ENCODE measurements around the gene INPP4B. TPM values are rescaled to one million over a fixed set of nuclear protein-coding genes. Genes with fewer than 3 reads are reported as not detected.

INPP4B gene
- total RNA-seq, 1 experiment from 2014 or later: 0.07 TPM

DNA sequence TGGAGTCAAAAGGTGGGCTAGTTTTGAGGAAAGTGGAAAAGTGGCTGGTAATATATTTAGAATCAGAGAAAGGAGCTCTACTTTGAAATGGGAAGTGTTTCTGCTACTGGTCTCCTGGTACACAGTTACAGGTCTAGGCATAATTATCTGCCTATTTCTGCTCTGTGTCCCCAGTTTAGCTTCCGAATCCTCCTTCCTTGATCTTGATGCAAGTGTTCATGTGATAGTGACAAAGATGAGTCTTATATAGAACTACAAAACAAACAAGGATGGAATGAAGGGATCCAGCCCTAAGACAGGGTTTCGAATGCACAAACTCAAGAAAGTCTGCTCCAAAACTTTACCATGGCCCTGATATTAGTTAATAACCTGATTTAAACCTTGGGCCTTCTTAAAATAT, 580.2 kb downstream of the INPP4B start:
- H4K20me1 ChIP-seq (ENCODE audit: control insufficient read depth, insufficient read depth, insufficient read length): no peaks in the 10 kb centered on the region
- H3K56ac ChIP-seq (ENCODE audit: insufficient read length, low read depth, low read length): no peak overlapping the region
- no peak overlapping the region for H2BK15ac ChIP-seq (ENCODE audit: low read depth, low read length)
- no peaks in the 10 kb centered on the region for H3K79me2 ChIP-seq (ENCODE audit: insufficient read depth, low read length)
- no peak overlapping the region for H3K23ac ChIP-seq (ENCODE audit: insufficient read length, low read depth, low read length)
- no peaks in the 10 kb centered on the region for H3K79me1 ChIP-seq (ENCODE audit: insufficient read depth, low read depth, low read length, poor library complexity, severe bottlenecking)
- no peaks in the 10 kb centered on the region for H3K27me3 Mint-ChIP-seq (ENCODE audit: low read depth)
- no peaks in the 10 kb centered on the region for H3K27me3 ChIP-seq (ENCODE audit: insufficient read depth, low read length)
- no peak overlapping the region for H2BK5ac ChIP-seq (ENCODE audit: insufficient read length, low read length)
- no peak overlapping the region for H3K27ac Mint-ChIP-seq
- H3K9me3 Mint-ChIP-seq: no peaks in the 10 kb centered on the region
- H3K27ac ChIP-seq (ENCODE audit: insufficient read length, low read depth, low read length): no peak overlapping the region
- no peak for DNase-seq
- no peak overlapping the region for H2AK5ac ChIP-seq (ENCODE audit: insufficient read length, low read length)
- no peak overlapping the region for H3K4me2 ChIP-seq (ENCODE audit: insufficient read depth, insufficient read length, low read length)
- no peaks in the 10 kb centered on the region for H3K36me3 Mint-ChIP-seq (ENCODE audit: insufficient read depth in 1 of 3, low read depth in 3 of 3)
- no peak overlapping the region for H4K8ac ChIP-seq (replicated peaks; ENCODE audit: insufficient read length, low read depth, low read length)
- H2BK20ac ChIP-seq (ENCODE audit: low read depth, low read length, poor library complexity, severe bottlenecking): no peak overlapping the region
- no peak overlapping the region for H2BK12ac ChIP-seq (ENCODE audit: insufficient read length, low read depth, low read length)
- no peak overlapping the region for H4K91ac ChIP-seq (ENCODE audit: insufficient read length, low read depth, low read length)
- H3K4me3 Mint-ChIP-seq: no peak overlapping the region
- H3K4ac ChIP-seq (ENCODE audit: low read depth, low read length): no peak overlapping the region
- no peak overlapping the region for H3K14ac ChIP-seq (ENCODE audit: insufficient read depth, low read length)
- H3K4me1 ChIP-seq (ENCODE audit: insufficient read depth, low read length): 0 out of 2 replicates have a peak, but pooled peaks cover 3% of the 10 kb centered on the region
- H2AFZ ChIP-seq (ENCODE audit: low read length): no peak overlapping the region
- H3T11ph ChIP-seq (ENCODE audit: low read length): no peak overlapping the region
- no CpG with 5 or more reads among the region's 2 CpGs for WGBS (ENCODE audit: extremely low coverage, insufficient read length, low lambda C conversion rate)
- no peak overlapping the region for H3K9ac ChIP-seq (ENCODE audit: extremely low read depth, insufficient read length, low read length)
- no peaks in the 10 kb centered on the region for H3K9me3 ChIP-seq (ENCODE audit: control insufficient read depth, low read depth, low read length)
- peaks cover 19 to 20% of the 10 kb centered on the region in 2 experiments for H3K4me1 Mint-ChIP-seq
- H4K5ac ChIP-seq (ENCODE audit: insufficient read length, low read depth, low read length): no peak overlapping the region
- TF ChIP-seq, protein P1, sequence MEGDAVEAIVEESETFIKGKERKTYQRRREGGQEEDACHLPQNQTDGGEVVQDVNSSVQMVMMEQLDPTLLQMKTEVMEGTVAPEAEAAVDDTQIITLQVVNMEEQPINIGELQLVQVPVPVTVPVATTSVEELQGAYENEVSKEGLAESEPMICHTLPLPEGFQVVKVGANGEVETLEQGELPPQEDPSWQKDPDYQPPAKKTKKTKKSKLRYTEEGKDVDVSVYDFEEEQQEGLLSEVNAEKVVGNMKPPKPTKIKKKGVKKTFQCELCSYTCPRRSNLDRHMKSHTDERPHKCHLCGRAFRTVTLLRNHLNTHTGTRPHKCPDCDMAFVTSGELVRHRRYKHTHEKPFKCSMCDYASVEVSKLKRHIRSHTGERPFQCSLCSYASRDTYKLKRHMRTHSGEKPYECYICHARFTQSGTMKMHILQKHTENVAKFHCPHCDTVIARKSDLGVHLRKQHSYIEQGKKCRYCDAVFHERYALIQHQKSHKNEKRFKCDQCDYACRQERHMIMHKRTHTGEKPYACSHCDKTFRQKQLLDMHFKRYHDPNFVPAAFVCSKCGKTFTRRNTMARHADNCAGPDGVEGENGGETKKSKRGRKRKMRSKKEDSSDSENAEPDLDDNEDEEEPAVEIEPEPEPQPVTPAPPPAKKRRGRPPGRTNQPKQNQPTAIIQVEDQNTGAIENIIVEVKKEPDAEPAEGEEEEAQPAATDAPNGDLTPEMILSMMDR (conservative IDR thresholded peaks at IDR 0.05): no peak
- no peak overlapping the region for H2BK120ac ChIP-seq (ENCODE audit: low read depth, low read length, poor library complexity, severe bottlenecking)
- H3K23me2 ChIP-seq (ENCODE audit: insufficient read length, low read depth, low read length, poor library complexity, severe bottlenecking): no peaks in the 10 kb centered on the region
- H3K18ac ChIP-seq (ENCODE audit: insufficient read length, low read depth, low read length): no peak overlapping the region

All from H9 (cell line).